RWPE2 (cell line): Measurements from ENCODE around the gene AP4E1.
A peak's percentile ranks its signal among the peaks of the same experiment; 100 is the strongest.

Experiments
- ATAC-seq: fragments of 200-7000 bp; cut with Tn5 transposase; 3 replicates; pipeline ENCODE4 v1.9.1; 2021; ENCODE audit warnings: low read depth
- DNase-seq: peaks from one replicate; pipeline ENCODE4 v3.0.0-alpha.2; 2020; ENCODE audit warnings: low spot score
- H3K27ac ChIP-seq: fragments of 450-650 bp; 2 replicates; pipeline ENCODE4 v1.5.1; 2017; ENCODE audit warnings: mild to moderate bottlenecking; ENCODE audit not compliant: poor library complexity, severe bottlenecking
- H3K27me3 ChIP-seq: fragments of 250-450 bp; sonication (Bioruptor Pico); 2 replicates; pipeline ENCODE4 v1.5.1; 2021; ENCODE audit warnings: mild to moderate bottlenecking, moderate library complexity; ENCODE audit not compliant: insufficient read depth, poor library complexity, severe bottlenecking
- H3K36me3 ChIP-seq: fragments of 250-450 bp; sonication (Bioruptor Pico); 2 replicates; pipeline ENCODE4 v1.5.1; 2020; ENCODE audit warnings: low read depth, mild to moderate bottlenecking, moderate library complexity
- H3K4me1 ChIP-seq: fragments of 250-450 bp; sonication (Bioruptor Pico); 2 replicates; pipeline ENCODE4 v1.5.1; 2021; ENCODE audit warnings: mild to moderate bottlenecking, moderate library complexity; ENCODE audit not compliant: insufficient read depth, poor library complexity, severe bottlenecking
- H3K4me3 ChIP-seq: fragments of 250-450 bp; sonication (Bioruptor Pico); 2 replicates; pipeline ENCODE4 v1.5.1; 2021; ENCODE audit warnings: mild to moderate bottlenecking, moderate library complexity; ENCODE audit not compliant: severe bottlenecking
- H3K9me3 ChIP-seq: fragments of 250-450 bp; sonication (Bioruptor Pico); 2 replicates; pipeline ENCODE4 v1.5.1; 2021; ENCODE audit warnings: mild to moderate bottlenecking, moderate library complexity; ENCODE audit not compliant: severe bottlenecking
- TF ChIP-seq, protein P1 (sequence below): fragments of 450-650 bp; IDR thresholded peaks from one replicate; pipeline ENCODE4 v1.5.1; 2017; ENCODE audit warnings: mild to moderate bottlenecking, moderate library complexity; ENCODE audit not compliant: poor library complexity, severe bottlenecking

The AP4E1 gene

DNA sequence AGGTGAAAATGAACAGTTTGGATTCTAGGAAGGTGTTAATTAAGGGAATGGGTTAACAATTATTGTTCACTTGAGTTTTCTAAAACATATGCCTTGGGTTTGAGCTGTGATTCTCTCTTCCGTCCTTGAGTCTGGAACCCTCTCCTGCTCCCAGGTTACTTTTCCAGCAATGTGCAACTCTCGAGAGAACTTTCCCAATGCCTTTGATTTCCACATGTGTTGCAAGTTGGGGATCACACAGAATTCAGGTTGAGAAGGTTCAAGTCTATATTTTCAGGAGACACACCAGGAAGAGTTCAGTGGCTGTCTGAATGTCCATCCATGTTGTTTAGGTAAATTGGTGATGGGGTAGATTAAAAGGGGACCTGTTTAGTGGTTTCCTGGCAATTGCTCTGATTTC lies 137.5 kb downstream of the AP4E1 start:
- TF ChIP-seq, protein P1, sequence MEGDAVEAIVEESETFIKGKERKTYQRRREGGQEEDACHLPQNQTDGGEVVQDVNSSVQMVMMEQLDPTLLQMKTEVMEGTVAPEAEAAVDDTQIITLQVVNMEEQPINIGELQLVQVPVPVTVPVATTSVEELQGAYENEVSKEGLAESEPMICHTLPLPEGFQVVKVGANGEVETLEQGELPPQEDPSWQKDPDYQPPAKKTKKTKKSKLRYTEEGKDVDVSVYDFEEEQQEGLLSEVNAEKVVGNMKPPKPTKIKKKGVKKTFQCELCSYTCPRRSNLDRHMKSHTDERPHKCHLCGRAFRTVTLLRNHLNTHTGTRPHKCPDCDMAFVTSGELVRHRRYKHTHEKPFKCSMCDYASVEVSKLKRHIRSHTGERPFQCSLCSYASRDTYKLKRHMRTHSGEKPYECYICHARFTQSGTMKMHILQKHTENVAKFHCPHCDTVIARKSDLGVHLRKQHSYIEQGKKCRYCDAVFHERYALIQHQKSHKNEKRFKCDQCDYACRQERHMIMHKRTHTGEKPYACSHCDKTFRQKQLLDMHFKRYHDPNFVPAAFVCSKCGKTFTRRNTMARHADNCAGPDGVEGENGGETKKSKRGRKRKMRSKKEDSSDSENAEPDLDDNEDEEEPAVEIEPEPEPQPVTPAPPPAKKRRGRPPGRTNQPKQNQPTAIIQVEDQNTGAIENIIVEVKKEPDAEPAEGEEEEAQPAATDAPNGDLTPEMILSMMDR = no peak

DNA sequence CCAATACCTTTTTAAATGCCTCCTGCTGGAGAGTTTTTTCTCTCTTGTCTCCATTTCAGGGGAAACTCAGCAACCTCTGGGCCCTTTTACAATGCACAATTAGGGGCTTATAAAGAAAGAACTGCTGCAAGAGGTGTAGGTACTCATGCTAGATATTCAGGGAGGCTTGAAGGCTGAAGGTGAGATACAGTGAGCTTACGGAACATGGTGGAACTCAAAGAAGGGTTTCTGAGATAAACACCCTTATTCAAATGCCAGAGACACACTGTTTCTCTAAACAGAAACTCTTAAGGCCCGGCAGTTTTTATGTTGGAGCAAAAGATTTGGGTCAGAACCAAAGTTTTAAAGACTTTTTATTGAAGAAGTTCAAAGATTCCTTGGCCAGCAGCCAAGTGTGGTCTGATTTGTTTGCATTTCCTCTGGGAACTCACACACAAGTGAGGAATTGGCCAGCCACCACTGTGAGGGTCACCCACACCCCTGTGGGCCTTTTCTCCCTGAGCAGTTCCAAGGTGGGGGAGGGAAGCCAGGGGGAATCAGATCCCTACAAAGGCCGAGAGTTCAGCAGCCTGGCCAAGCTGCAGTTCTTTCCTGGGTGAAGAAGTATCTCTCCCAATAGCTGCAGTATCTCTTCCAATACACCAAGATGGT lies 138.4 kb downstream of the AP4E1 start:
- no peak overlapping the region for H3K4me3 ChIP-seq
- H3K4me1 ChIP-seq = no peaks in the 10 kb centered on the region
- DNase-seq (no peak), ATAC-seq (no peak)
- H3K9me3 ChIP-seq = no peaks in the 10 kb centered on the region
- no peak overlapping the region for H3K27ac ChIP-seq
- H3K36me3 ChIP-seq = no peaks in the 10 kb centered on the region
- TF ChIP-seq, protein P1 = no peak
- no peaks in the 10 kb centered on the region for H3K27me3 ChIP-seq

More for the DNA sequence above, 137.5 kb downstream of the AP4E1 start:
- H3K9me3 ChIP-seq = no peaks in the 10 kb centered on the region
- H3K4me3 ChIP-seq = no peak overlapping the region
- no peak for DNase-seq
- ATAC-seq = no peak
- no peaks in the 10 kb centered on the region for H3K36me3 ChIP-seq
- no peaks in the 10 kb centered on the region for H3K4me1 ChIP-seq
- H3K27ac ChIP-seq = no peak overlapping the region
- H3K27me3 ChIP-seq = no peaks in the 10 kb centered on the region

DNA sequence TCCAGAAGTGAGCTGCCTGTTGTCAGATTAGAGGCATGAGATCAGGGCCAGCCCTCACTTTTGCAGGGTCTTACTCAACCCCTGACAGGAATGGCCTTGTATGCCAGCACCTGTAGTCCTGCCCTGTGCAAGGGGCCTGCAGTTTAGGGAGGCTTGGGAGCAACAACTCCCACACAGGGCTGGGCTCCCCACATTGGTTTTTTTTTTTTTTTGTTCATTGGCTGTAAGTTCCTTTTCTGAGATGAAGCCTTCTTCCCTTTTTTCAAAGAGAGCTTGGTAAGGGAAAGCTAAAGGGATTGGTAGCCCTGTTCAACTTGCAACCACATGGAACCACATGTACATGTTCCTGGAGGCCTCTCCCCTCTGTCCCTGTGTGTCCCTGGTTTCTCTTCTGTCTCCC lies 139.8 kb downstream of the AP4E1 start:
- no peak overlapping the region for H3K27ac ChIP-seq
- DNase-seq = no peak

DNA sequence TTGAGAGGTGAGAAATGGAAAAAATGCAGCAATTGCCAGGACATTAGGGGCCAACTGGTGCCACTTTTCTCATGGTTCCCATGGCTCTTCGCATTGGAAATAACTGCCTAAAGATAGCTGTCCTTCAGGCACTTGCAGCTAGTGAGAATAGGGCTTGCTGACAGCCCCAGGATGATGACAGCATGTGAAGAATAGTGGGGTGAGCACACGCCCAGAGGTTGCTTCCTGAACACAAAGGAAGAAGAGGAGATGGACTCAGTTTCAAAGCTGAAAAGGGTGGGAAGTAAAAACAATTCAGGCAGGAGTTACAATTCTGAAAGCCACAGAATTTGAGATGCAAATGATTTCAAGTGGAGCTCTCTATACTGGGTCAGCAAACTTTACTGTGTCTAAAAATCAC lies 140.6 kb downstream of the AP4E1 start:
- DNase-seq = no peak
- Histone ChIP-seq H3K36me3 (no peaks in the 10 kb centered on the region), H3K9me3 (no peaks in the 10 kb centered on the region), H3K27ac (no peak overlapping the region), H3K4me3 (no peak overlapping the region), H3K27me3 (no peaks in the 10 kb centered on the region), H3K4me1 (no peaks in the 10 kb centered on the region)
- TF ChIP-seq, protein P1 = no peak
- no peak for ATAC-seq

More for the DNA sequence above, 139.8 kb downstream of the AP4E1 start:
- no peak for ATAC-seq
- no peaks in the 10 kb centered on the region for H3K9me3 ChIP-seq
- TF ChIP-seq, protein P1 = no peak
- H3K36me3 ChIP-seq = no peaks in the 10 kb centered on the region
- no peak overlapping the region for H3K4me3 ChIP-seq
- no peaks in the 10 kb centered on the region for H3K27me3 ChIP-seq
- H3K4me1 ChIP-seq = no peaks in the 10 kb centered on the region

DNA sequence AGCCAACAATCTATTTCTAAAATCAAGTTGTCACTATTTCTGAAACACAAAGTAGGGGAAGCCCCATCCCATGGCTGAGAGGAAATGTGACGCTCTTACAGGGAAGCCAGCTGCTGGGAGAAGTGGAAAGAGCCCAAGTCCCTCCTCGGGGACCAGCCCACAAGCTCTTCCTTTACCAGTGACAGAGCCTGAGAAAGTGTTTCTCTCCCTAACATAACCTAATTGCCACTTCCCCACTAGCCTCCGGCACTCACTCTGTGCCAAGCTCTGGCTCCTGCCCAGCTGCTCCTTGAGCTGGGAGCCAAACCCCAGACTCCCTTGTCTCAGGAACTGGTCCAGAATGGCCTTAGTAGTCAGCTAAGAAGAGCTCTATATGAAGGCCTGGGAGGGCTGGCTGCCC lies 143.3 kb downstream of the AP4E1 start:
- no peak overlapping the region for H3K27ac ChIP-seq

More for the DNA sequence above, 143.3 kb downstream of the AP4E1 start:
- Histone ChIP-seq H3K27me3 (no peaks in the 10 kb centered on the region), H3K4me3 (no peak overlapping the region), H3K9me3 (no peaks in the 10 kb centered on the region), H3K36me3 (no peaks in the 10 kb centered on the region), H3K4me1 (no peaks in the 10 kb centered on the region)
- ATAC-seq (peak; percentile 25; the same call in 1 of the 3 replicates), DNase-seq (no peak)
- TF ChIP-seq, protein P1 = no peak
